Left forelimb (tissue), 1 donor: ENCODE measurements around the gene NRG3.

ENCODE experiments used
- DNase-seq: peaks from one replicate; pipeline ENCODE4 v3.0.0-alpha.2; 2018; ENCODE audit warnings: low spot score

Gene NRG3

GRCh38 chr10:82213784-82214183, 338.8 kb downstream of the NRG3 start:
- DNase-seq: no peak

DNA sequence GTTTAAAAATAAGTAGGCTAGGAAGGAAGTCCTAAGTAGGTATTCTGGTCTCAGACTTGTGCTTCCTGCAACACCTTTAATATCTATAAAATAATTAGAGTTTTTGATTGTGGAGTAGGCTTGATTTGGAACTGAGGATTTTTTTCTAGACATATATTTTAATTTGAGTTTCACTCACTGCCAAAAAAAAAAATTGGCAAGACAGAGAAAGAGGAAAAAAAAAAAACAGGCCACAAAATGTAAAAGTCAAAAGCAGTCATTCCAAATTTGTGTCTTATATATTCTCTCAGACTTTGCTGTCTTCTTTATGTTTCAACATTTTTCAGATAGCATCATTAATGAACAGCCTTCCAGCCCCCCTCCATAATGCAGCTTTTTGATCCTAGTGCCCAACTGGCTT, 346.1 kb downstream of the NRG3 start:
- no peak for DNase-seq

- DNase-seq: no peak
These were observed 346.7 kb downstream of the NRG3 start for GRCh38 chr10:82221601-82222149.

GRCh38 chr10:82228701-82229100, 353.7 kb downstream of the NRG3 start:
- DNase-seq: no peak

DNA sequence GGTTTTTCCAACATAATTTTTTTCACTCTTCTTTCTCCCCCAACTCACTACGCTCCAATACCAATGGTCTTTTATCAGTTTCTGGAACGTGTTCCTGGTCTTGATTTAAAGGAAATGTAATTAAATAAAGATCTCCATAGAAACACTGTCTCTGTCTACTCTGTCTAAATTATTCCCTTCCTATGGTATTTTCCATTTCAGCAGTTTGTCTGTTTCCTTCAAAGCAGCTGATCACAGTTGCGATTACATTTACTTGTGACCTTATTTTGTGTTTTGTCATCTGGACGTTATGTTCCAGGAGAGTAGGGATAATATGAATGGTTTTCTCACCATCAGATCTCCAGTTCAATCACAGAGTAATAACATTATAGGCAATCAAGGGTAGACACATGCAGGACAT, 359.2 kb downstream of the NRG3 start:
- no peak for DNase-seq

DNA sequence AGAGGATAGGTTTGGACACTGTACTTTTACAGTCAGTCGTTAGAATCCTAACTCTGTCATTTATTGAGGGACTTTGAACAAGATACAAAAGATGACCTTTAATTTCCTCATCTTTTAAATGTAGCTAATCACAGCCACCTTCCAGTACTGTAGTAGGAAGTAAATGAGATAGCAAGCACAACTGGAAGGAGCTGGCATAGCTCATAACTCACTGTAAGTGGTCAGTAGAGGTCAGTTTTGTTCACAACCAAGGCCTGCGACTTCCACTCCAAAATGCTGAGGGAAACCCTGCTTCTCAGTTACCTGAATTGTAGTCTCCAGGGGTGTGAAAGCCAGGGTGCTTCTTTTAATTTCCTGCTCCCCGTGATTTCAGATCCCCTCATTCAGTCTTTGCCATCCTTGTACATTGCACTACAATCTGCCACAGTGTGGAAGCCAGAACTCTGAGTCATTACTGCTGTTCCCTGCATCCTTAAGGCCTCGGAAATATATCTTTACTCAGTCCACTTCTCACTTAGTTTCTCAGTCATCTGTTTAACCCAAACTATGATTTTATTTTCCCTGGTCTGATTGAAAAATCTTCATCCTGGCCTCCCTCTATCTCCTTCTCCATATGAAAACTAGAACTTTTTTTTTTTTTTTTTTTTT, 361.2 kb downstream of the NRG3 start:
- no peak for DNase-seq

DNA sequence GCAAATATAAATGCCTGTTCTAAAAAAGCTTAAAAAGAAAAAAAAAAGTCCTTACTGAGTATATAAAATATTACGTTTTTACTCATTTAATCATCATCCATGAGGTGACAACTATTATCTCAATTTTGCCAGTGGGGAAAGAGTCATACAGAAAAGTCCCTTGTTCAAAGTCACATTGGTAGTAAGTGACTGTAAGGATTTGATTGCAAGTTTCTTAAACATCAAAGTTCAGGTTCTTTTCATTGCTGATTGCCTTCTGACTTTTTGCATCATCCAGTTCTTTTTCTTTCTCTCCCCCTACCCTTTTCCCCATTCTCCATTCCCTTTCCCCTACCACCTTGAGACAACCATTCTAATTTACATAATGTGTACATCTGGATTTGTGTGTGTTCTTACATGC, 363.3 kb downstream of the NRG3 start:
- no peak for DNase-seq

GRCh38 chr10:82240408-82240807, 365.4 kb downstream of the NRG3 start:
- no peak for DNase-seq

- DNase-seq: no peak
These were observed 367.8 kb downstream of the NRG3 start for GRCh38 chr10:82242778-82243177.

- DNase-seq: no peak
These were observed 370.2 kb downstream of the NRG3 start for GRCh38 chr10:82245157-82245556.

- DNase-seq: no peak
These were observed 371.0 kb downstream of the NRG3 start for GRCh38 chr10:82245906-82246560.

DNA sequence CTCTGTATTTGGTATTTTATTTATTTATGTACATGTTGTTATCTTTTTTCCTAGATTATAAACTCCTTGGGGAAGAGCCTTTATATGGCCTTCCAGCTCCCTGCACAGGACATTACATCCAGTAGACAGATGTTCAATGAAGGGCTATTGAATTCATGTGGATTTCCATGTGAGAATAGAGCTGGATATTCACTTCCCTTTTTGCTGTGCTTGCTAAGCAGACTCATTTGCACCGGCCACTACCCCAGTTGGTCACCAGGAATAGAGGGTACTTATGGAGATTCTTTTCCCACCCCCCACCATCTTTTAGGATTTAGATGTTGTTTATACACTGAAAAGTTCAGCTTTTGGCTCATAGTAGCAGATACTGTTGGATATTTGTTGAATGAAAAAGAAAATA, 374.1 kb downstream of the NRG3 start:
- no peak for DNase-seq

DNA sequence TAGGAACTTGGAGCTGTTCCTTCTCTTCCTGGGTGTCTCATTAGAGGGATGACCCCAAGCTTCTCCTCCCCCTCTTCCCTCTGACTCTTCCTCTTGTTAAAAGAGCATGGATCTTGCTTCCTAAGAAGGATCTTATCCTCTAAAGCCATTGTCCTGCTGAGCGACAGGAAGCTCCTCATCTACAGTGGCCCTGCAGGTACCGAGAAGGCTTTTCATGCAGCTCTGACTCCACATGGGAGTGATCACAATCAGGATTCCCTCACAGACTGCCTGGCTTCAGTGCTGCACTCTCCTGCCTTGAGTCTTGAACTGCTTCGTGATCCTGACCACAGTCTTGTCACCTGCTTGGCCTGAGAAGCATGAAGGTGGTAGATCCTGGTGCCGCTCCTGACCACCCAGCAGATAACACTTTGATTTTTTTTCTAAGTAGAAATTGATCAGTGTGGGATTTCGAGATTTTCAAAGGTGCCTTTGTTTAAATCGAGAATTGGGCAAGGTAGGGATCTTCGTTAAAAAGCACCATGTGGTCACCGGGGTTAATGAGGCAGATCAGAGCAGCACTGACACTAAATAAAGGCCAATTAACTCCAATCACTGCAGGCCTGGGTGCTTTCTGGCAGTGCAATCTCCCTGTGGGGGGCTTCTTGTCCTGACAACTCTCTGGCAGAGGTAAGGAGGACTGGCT, 376.4 kb downstream of the NRG3 start:
- no peak for DNase-seq

DNA sequence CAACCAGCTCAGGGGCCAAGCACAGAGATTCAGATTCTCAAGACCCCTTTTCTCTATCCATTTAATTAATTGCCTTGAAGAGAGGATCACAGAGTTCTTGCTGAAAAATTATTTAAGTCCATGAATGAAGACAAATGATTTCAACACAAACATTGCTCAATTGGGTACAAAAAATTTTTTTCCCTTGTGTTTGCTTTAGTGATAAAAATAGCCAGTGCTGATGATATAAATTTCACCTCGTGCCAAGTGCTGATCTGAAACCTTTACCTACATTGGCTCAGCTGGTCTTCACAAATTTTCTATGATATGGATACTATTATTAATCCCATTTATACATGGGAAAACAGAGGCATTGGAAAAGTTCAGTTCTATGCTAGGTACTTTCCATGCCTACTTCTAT, 377.1 kb downstream of the NRG3 start:
- no peak for DNase-seq

GRCh38 chr10:82254237-82254636, 379.2 kb downstream of the NRG3 start:
- DNase-seq: no peak

GRCh38 chr10:82256275-82256674, 381.3 kb downstream of the NRG3 start:
- DNase-seq: no peak

DNA sequence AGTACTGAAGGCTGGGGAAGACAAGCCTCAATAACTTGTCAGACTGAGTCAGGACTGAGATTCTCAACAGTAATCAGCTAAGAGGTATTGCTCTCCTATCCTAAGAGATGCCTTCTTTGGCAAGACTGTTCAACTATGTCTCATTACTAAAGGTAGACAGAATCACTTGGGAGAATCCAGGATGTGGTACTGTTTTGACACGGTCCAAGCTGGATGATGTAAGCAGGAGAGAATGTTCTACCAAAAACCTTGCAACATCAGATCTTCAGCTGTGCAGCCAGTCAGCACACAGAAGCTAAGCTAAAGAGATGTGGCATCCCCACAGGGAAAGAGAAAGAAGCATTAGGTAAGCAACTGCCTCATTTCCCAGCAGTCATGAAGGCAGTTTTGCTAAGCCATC, 391.4 kb downstream of the NRG3 start:
- no peak for DNase-seq

DNA sequence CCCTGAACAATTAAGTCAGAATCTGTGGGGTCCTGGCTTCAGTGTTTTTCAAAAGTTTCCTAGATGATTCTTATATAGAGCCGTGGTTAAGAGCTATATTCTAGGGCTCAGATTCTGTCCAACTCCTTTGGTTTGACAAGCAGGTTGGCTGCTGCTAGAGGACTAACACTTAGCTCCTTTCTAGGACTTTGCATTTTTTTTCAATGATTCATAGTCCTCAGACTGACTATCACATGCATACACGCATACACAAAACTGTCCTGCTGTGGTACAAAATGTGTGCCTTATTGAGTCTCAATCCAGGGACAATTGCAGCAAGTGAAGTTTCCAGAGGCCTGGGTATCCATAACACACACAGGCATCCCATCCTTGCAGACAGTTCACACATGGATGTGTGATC, 392.0 kb downstream of the NRG3 start:
- no peak for DNase-seq

DNA sequence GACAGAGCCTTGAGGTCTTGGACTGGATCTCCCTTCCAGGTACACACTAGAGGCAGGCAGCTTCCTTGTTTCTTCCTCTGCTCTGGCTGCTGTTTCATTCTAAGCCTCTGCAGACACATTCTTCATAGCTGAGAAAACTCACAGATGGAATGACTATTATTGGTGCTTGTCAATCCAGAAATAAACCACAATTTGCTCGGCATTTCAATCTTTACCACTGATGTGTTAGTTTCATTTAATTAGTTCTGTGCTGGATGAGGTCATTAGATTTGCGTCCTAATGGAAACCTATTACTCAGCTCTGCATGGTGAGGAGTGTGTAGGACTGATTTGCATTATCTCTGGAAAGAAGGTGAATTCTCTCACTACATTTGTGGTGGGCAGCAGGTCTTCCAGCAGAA, 392.5 kb downstream of the NRG3 start:
- no peak for DNase-seq

DNA sequence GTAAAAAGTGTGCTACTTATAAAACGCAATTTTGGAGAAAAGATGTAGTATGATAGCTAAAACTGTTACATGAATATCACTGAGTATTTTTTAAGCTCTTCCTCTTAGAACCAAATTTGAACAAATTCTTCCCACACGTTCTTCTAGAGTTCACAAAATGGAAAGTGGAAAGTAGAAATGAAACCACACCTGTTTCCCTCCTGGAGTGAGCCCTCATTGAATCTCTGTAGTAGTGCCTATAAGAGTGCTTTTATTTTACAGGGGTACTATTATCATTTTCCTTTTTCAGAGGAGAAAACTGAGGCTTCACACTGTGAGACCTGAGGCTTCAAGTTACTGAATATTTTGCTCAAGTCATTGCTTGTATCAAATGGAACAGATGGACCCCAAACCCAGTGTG, 393.0 kb downstream of the NRG3 start:
- DNase-seq: no peak

DNA sequence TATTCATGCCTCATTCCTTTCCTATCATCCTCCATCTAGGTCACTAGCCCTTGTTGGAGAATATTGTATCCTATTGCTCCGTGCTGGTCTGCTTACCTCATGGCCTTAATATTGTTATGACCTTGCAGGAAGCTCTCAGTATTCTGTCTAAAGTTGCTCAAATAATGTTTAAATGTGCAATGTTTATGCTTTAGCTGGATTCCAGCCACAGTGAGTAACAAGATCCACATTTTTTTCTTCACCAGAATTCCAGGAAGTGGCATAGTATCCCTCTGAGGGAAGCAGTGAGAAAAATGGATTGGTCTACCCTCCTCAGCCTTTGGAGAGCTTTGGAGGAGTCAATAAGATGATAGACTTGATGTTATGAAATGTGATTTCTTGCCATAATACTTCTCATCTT, 402.6 kb downstream of the NRG3 start:
- no peak for DNase-seq

DNA sequence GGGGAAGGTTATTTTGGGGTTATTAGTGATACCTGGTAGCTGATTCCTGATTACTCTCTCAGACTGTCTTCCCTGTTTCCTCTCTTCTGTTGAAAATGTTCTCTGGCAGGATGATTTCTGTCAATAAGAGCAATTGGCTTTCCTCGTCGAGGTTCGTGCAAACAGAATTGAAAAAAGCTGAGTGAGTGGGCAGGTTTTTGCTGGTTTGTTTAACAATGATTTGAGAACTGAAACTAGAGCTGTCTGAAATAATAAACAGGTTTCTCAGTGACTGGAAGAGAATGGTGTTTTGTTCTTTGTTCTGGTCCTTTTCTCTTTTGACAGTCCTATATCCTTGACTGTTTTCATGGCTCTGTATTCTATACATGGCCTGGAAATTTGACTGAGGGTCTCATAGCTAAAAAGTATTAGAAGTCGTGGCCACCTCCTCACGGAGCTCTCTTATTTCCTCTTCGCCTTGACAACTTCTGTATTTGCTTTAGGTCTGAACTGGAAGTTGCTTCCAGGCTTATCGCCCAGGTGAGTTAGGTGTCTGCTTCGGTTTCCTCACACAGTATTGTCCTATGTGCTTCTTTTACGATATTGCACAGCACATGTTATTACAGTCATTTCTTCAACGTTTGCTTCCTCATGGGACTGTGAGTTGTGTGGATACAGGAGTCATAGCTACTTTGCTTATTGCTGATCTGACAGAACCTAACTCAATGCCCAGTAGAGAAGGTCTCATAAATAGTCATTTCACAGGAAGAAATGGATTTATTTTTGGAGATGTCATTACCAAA, 403.6 kb downstream of the NRG3 start:
- DNase-seq: no peak
